HG03558 (cell line): ENCODE results near the gene STON1.
"Not testable (repeated sequence)": the region's sequence is repeated elsewhere in the genome, so short reads cannot be mapped to it uniquely, and the experiment has no call there.

ENCODE experiments used
- ATAC-seq: cut with Tn5 transposase; IDR thresholded peaks from one replicate; pipeline ENCODE4 v1.9.1; 2021; ENCODE audit warnings: moderate number of reproducible peaks; ENCODE audit not compliant: unreplicated experiment; ENCODE audit errors: extremely low read depth

STON1 gene

GRCh38 chr2:48607307-48608014 is 77.5 kb downstream of the STON1 start:
- no peak for ATAC-seq

- ATAC-seq, result no peak
Observed at GRCh38 chr2:48613211-48613610, 83.3 kb downstream of the STON1 start.

- ATAC-seq, result not testable (repeated sequence)
Observed at GRCh38 chr2:48614581-48614980, 84.6 kb downstream of the STON1 start.

- ATAC-seq, result no peak
Observed at GRCh38 chr2:48617618-48618017, 87.7 kb downstream of the STON1 start, which contains the start of gene GTF2A1L. Gene GTF2A1L (plus strand): TSS chr2:48617856. CDS start chr2:48617875, 19 bp downstream.

GRCh38 chr2:48619526-48619925 is 89.6 kb downstream of the STON1 start:
- ATAC-seq, result no peak

- ATAC-seq, result no peak
Observed at GRCh38 chr2:48620604-48621003, 90.7 kb downstream of the STON1 start.

GRCh38 chr2:48622691-48623090 is 92.7 kb downstream of the STON1 start:
- ATAC-seq, result not testable (repeated sequence)

GRCh38 chr2:48624696-48625095 is 94.7 kb downstream of the STON1 start:
- no peak for ATAC-seq

- no peak for ATAC-seq
Observed at GRCh38 chr2:48626047-48626446, 96.1 kb downstream of the STON1 start.

GRCh38 chr2:48633143-48633542 is 103.2 kb downstream of the STON1 start:
- no peak for ATAC-seq

- no peak for ATAC-seq
Observed at GRCh38 chr2:48635786-48636185, 105.8 kb downstream of the STON1 start.

- no peak for ATAC-seq
Observed at GRCh38 chr2:48638261-48638660, 108.3 kb downstream of the STON1 start.
